Omental fat pad (tissue), 4 donors: ENCODE measurements around the gene ANKLE1. TPM values are rescaled to one million over a fixed set of nuclear protein-coding genes. Genes with fewer than 3 reads are reported as not detected.

Experiments
- ATAC-seq: fragments of 150-250 bp; one replicate; pipeline ENCODE4 v1.9.1; 2016; ENCODE audit warnings: mild to moderate bottlenecking, moderate library complexity; ENCODE audit not compliant: low FRiP score
- DNase-seq: peaks from one replicate; pipeline ENCODE4 v3.0.0-alpha.2; 2019; ENCODE audit warnings: low spot score
- total RNA-seq, 4 donors: library from RNA; depleted of rRNA; stranded (reverse); fragments of >200 nt; gene quantifications; one replicate each; pipeline ENCODE4 v1.1.0, GENCODE V29; 2016
- TF ChIP-seq, protein P1 (sequence below), 3 donors: fragments of 450-650 bp; IDR thresholded peaks; one replicate each; pipeline ENCODE4 v1.5.1; 2016 to 2017; ENCODE audit warnings: antibody characterized with exemption in 3 of 3, mild to moderate bottlenecking in 3 of 3, moderate library complexity in 2 of 3

Gene ANKLE1
- total RNA-seq, 4 donors from 2014 or later: 0.47 to 0.82 (median 0.52) TPM

DNA sequence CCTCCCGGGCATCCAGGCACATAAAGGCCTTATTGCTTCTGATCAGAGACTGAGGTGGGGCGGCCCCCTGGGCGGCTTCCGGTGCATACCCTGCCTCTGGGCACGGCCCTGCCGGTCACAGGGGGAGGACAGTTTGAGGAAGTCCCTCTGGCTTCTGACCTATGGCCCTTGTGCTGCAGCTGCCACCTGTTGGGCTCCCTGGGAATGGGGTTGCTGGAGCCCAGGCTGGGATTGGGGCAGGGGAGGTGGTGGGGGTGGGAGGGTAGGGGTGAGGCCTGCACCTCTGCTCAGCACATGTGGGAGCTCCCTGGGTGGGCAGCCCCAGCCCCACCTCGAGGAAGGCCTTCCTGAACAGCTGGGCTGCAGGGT lies 42.2 kb downstream of the ANKLE1 start:
- ATAC-seq (no peak), DNase-seq (no peak)
- TF ChIP-seq, protein P1, sequence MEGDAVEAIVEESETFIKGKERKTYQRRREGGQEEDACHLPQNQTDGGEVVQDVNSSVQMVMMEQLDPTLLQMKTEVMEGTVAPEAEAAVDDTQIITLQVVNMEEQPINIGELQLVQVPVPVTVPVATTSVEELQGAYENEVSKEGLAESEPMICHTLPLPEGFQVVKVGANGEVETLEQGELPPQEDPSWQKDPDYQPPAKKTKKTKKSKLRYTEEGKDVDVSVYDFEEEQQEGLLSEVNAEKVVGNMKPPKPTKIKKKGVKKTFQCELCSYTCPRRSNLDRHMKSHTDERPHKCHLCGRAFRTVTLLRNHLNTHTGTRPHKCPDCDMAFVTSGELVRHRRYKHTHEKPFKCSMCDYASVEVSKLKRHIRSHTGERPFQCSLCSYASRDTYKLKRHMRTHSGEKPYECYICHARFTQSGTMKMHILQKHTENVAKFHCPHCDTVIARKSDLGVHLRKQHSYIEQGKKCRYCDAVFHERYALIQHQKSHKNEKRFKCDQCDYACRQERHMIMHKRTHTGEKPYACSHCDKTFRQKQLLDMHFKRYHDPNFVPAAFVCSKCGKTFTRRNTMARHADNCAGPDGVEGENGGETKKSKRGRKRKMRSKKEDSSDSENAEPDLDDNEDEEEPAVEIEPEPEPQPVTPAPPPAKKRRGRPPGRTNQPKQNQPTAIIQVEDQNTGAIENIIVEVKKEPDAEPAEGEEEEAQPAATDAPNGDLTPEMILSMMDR (IDR thresholded peaks at IDR 0.05): no peak

GRCh38 chr19:17324357-17325114 lies 42.8 kb downstream of the ANKLE1 start:
- no peak for DNase-seq
- no peak for ATAC-seq
- TF ChIP-seq, protein P1 (IDR thresholded peaks at IDR 0.05): no peak

DNA sequence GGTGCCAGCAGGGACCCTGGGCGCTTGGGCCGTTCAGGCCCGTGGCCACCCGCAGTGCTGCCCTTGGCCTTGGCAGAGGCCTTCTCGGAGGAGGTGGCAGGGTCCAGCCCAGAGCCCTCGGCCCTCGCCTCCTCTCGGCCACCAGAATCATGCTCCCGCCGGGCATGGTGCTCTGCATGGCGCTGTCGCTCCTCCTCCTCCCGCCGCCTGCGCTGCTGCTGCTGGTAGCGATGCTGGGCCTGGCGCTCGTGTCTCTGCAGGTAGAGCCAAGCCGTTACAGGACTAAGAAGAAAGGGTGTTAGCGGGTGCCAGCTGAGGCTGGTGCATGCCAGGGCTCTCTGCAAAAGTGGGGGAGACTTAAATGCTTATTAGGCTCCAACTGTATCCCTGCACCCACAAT lies 43.4 kb downstream of the ANKLE1 start:
- ATAC-seq: no peak
- no peak for DNase-seq
- TF ChIP-seq, protein P1 (IDR thresholded peaks at IDR 0.05): no peak

DNA sequence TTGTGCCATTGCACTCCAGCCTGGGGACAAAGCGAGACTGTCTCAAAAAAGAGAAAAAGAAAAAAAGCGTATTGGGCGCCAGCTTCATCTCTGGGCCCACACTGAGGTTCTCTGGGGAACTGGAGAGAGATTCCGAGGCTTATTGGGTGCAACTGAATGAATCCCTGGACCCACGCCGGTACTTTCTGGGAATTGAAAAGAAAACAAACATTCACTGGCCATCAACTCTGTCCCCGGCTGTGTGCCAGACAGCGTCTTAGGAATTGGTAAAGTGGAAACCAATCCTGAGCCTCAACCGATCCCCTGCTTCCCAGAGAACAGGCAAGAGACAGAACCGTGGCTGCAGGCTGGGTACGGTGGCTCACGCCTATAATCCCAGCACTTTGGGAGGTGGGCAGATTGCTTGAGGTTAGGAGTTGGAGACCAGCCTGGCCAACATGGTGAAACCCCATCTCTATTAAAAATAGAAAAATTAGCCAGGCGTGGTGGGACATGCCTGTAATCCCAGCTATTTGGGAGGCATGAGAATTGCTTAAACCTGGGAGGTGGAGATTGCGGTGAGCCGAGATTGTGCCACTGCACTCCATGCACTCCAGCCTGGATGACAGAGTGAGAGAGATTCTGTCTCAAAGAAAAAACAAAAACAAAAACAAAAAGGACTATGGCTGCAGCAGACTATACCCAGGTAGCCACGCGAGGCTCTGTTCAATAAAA lies 44.3 kb downstream of the ANKLE1 start:
- TF ChIP-seq, protein P1 (IDR thresholded peaks at IDR 0.05): no peak
- DNase-seq (no peak), ATAC-seq (no peak)

- ATAC-seq (no peak), DNase-seq (no peak)
- TF ChIP-seq, protein P1 (IDR thresholded peaks at IDR 0.05): no peak
Observed at GRCh38 chr19:17326595-17326966, 44.9 kb downstream of the ANKLE1 start.

DNA sequence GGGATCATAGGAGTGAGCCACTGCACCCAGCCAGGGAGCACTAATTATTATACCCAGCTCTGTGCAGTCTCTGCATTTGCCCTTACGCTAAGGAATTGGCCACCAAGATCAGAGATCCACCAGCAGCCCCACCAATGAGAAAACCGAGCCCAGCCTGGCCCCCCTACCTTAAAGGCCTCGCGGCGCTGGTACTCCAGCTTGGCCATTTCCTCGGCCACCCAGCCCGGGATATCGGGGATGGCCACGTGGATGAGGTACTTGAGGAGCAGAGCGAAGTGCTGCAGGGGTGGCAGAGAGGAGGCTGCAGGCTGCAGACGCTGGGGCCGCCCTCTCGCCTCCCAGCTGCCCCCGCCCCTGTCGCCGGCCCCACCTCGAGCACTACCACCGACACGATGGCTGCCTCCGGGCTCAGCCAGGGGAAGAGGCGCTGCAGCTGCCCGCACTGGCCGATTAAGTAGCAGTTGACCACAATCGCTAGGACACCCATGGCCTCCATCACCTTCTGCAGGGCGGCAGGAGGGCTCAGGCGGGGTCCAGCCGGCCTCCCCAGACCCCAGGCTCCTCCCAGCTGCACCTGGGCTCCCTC lies 45.5 kb downstream of the ANKLE1 start:
- DNase-seq (no peak), ATAC-seq (no peak)
- TF ChIP-seq, protein P1 (IDR thresholded peaks at IDR 0.05): no peak
